ENCODE measurements around the gene FGF14. TPM values are rescaled to one million over a fixed set of nuclear protein-coding genes. Genes with fewer than 3 reads are reported as not detected.

The FGF14 gene
- total RNA-seq, 1 donor from 2014 or later, result 1.4 TPM

GRCh38 chr13:101846701-101847100, 555.1 kb downstream of the FGF14 start:
- Histone ChIP-seq H3K4me3 (no peak overlapping the region), H3K9ac (no peak overlapping the region), H2AFZ (replicated peaks) (no peak overlapping the region), H3K4me1 (peaks cover 6% of the 10 kb centered on the region), H3K27me3 (no peaks in the 10 kb centered on the region), H4K20me1 (ENCODE audit: low read depth) (no peaks in the 10 kb centered on the region), H3K4me2 (no peak overlapping the region), H3K27ac (no peak overlapping the region), H3K79me2 (ENCODE audit: low read depth) (no peaks in the 10 kb centered on the region), H3F3A (ENCODE audit: low read depth) (no peaks in the 10 kb centered on the region), H3K36me3 (no peaks in the 10 kb centered on the region), H3K9me3 (ENCODE audit: low read depth) (no peaks in the 10 kb centered on the region)
- no peaks in the 10 kb centered on the region for H3K36me3 Mint-ChIP-seq
- H3K4me1 Mint-ChIP-seq, result peaks cover 18% of the 10 kb centered on the region
- H3K9me3 Mint-ChIP-seq, result no peaks in the 10 kb centered on the region
- H3K4me3 Mint-ChIP-seq, result no peak overlapping the region
- no peak overlapping the region for H3K27ac Mint-ChIP-seq
- TF ChIP-seq CTCF (IDR thresholded peaks at IDR 0.05) (no peak), EZH2 (IDR thresholded peaks at IDR 0.05) (no peak), EZH2phosphoT487 (IDR thresholded peaks at IDR 0.05) (no peak)
- DNase-seq (ENCODE audit: low spot score), result no peak
- H3K27me3 Mint-ChIP-seq (ENCODE audit: insufficient read depth, low read depth), result no peaks in the 10 kb centered on the region

GRCh38 chr13:101846249-101846648, 555.6 kb downstream of the FGF14 start:
- no peaks in the 10 kb centered on the region for H4K20me1 ChIP-seq (ENCODE audit: low read depth)
- H3K36me3 Mint-ChIP-seq, result no peaks in the 10 kb centered on the region
- no peaks in the 10 kb centered on the region for H3K27me3 ChIP-seq
- H3K9ac ChIP-seq, result no peak overlapping the region
- H3K4me3 Mint-ChIP-seq, result no peak overlapping the region
- peaks cover 20% of the 10 kb centered on the region for H3K4me1 Mint-ChIP-seq
- H3K9me3 Mint-ChIP-seq, result no peaks in the 10 kb centered on the region
- no peak overlapping the region for H3K4me2 ChIP-seq
- no peak overlapping the region for H3K27ac ChIP-seq
- H3K9me3 ChIP-seq (ENCODE audit: low read depth), result no peaks in the 10 kb centered on the region
- no peak overlapping the region for H2AFZ ChIP-seq (replicated peaks)
- H3K79me2 ChIP-seq (ENCODE audit: low read depth), result no peaks in the 10 kb centered on the region
- DNase-seq (ENCODE audit: low spot score), result no peak
- no peak for TF ChIP-seq CTCF (IDR thresholded peaks at IDR 0.05)
- TF ChIP-seq EZH2phosphoT487 (IDR thresholded peaks at IDR 0.05), result no peak
- TF ChIP-seq EZH2 (IDR thresholded peaks at IDR 0.05), result no peak
- no peak overlapping the region for H3K4me3 ChIP-seq
- H3K36me3 ChIP-seq, result no peaks in the 10 kb centered on the region
- no peak overlapping the region for H3K27ac Mint-ChIP-seq
- H3F3A ChIP-seq (ENCODE audit: low read depth), result no peaks in the 10 kb centered on the region
- peaks cover 6% of the 10 kb centered on the region for H3K4me1 ChIP-seq
- H3K27me3 Mint-ChIP-seq (ENCODE audit: insufficient read depth, low read depth), result no peaks in the 10 kb centered on the region

- Mint-ChIP-seq H3K9me3 (no peaks in the 10 kb centered on the region), H3K4me1 (peaks cover 20% of the 10 kb centered on the region), H3K27ac (no peak overlapping the region), H3K27me3 (ENCODE audit: insufficient read depth, low read depth) (no peaks in the 10 kb centered on the region), H3K4me3 (no peak overlapping the region), H3K36me3 (no peaks in the 10 kb centered on the region)
- Histone ChIP-seq H3K27me3 (no peaks in the 10 kb centered on the region), H3K4me3 (no peak overlapping the region), H2AFZ (replicated peaks) (no peak overlapping the region), H3K4me1 (peaks cover 6% of the 10 kb centered on the region), H3K36me3 (no peaks in the 10 kb centered on the region), H3K9me3 (ENCODE audit: low read depth) (no peaks in the 10 kb centered on the region), H4K20me1 (ENCODE audit: low read depth) (no peaks in the 10 kb centered on the region), H3K9ac (no peak overlapping the region), H3K79me2 (ENCODE audit: low read depth) (no peaks in the 10 kb centered on the region), H3K27ac (no peak overlapping the region), H3F3A (ENCODE audit: low read depth) (no peaks in the 10 kb centered on the region), H3K4me2 (no peak overlapping the region)
- TF ChIP-seq CTCF (IDR thresholded peaks at IDR 0.05) (no peak), EZH2phosphoT487 (IDR thresholded peaks at IDR 0.05) (no peak), EZH2 (IDR thresholded peaks at IDR 0.05) (no peak)
- DNase-seq (ENCODE audit: low spot score), result peak; percentile 29
Observed at GRCh38 chr13:101845245-101846020, 556.4 kb downstream of the FGF14 start.

Data from neural progenitor cell (in vitro differentiated cells).